Suppressor macrophage treated with lipopolysaccharide for 4 hours (primary cell): Measurements from ENCODE around the gene RNF141.

Experiments used
- DNase-seq: peaks from one replicate; pipeline ENCODE4 v3.0.0-alpha.2; 2020

RNF141 gene, protein sequence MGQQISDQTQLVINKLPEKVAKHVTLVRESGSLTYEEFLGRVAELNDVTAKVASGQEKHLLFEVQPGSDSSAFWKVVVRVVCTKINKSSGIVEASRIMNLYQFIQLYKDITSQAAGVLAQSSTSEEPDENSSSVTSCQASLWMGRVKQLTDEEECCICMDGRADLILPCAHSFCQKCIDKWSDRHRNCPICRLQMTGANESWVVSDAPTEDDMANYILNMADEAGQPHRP

DNA sequence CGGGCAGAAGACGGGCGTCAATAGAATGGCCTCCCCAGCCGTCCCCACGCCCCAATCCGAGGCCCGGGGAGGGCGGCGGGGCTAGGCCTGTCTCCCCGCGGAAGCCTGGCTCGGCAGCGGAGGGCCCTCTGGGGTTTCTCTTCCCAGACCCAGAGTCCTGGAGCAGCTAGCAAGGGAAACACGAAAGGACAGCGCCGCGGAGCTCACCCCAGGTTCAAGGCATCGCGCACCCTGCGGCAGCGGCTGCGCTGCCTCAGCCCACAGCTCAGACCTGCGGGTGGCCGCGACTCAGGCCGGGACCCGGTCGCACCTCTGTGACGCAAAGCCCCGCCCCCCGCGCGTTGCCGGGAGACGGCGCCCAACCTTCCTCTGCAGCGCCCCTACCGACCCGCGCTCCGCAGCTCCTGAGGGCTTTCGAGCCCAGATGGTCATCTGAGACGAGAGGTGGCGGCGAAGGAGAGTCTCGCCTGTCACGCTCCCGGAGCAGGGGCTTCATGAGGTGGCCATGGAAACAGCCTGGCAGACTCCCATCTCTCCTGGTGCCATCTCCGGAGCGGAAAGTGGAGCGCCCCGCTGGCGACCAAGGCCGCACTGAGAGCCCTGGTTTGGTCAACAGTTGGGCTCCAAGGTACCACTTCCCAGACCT, at the start of gene RNF141:
TSS of gene RNF141 (minus strand) at position 273 of the 646 bp plus-strand sequence. CDS start 7,029 bp downstream, outside the sequence.
- DNase-seq: peak; percentile 97

DNA sequence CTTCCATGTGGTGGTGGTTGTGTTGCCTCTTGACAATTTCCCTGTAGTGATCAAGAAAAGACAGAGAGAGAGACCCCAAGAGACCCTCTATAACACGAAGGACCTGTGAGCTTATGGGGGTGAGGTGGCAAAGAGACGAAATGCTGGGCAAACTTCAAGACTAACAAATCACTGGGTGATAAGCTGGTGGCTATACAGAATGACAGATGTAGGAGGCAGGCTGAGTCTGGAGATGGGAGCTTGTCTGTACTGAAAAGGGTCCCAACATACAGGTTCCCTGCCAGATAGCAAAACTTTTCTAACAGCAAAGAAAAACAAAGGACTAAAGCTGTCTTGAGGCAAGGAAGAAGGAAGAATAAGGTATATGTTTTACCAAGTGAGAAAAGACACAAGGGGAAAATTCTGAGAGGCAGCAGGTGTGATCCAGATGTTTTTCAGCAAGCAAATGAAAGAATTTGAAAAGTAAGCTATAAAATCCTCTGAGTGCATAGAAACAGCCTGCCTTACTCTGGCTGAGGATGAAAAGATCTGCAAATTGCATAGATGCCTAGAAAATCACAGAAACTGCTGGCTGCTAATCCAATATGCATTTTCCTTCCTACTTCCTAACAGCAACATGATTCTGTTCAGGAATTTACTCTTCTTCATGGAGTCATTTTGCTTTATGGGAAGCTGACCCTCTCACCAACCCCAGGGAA, 49.4 kb upstream of the RNF141 start:
- no peak for DNase-seq

DNA sequence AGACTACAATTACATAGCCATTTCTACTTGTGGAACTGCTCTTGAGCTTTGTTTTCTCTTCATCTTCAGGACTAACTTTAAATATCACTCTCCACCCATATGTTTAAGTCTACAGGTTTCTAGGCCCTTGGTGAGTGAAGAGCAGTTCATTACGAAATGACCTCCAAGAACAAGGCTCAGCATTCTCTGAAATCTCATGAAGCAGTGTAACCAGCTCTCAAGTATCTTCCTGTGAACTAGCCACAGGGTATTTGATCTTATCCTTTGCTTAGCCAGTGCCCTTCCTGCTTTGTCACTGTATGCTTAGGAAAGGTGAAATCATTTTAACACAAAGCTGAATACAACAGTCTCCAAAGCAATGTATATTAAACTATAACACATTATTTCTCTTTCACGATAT, 47.9 kb upstream of the RNF141 start:
- no peak for DNase-seq

DNA sequence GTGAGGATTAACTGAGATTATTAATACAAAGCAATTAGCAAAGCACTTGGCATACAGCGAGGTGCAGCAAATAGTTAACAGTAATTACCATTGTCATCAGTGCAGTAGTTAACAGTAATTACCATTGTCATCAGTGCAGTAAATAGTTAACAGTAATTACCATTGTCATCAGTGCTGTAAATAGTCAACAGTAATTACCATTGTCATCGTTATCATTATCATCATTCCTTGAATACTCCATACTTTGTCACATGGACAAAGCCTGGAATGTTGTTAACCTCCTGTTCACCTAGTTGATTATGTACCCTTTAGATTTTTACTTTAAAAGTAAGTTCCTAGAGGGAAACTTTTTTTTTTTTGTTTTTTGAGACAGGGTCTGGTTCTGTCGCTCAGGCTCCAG, 47.0 kb upstream of the RNF141 start:
- no peak for DNase-seq

DNA sequence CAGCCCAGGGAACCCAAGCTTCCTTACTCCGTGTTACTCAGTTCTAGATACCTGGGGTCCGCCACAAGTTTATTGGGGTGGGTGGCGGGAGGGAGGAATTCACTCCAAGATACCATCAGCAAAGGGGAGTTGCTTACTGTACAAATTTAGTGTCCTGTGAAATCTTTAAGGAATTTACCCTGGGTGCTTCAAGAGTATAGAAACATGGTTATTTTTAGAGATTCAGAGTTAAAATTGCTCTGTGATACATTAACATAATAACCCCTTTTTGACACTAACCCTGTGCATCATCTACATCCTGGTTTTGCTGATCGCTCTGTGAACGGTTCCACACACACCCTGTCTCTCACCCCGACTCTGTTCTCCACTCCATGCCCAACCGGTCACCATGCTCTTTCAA, 46.4 kb upstream of the RNF141 start:
- no peak for DNase-seq

DNA sequence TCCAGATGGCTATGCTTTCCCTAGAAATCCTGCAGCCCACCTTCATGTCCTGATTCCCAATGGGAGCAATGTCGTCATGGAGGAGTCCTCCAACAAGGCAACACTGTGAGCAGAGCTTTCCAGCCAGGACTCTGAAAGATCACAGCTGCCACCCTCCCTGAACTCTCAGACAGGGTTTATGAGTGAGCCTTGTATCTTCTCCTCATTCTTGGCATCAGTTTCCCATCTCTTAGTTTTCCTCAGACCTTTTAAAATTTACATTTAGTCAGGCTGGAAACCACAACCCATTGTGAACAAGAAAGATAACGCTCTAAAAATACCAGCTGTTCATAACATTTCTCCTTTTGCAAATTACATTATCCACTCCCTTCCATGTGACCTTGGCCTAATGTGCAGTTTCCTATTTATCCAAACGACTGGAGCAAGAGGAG, 43.1 kb upstream of the RNF141 start:
- DNase-seq: no peak

DNA sequence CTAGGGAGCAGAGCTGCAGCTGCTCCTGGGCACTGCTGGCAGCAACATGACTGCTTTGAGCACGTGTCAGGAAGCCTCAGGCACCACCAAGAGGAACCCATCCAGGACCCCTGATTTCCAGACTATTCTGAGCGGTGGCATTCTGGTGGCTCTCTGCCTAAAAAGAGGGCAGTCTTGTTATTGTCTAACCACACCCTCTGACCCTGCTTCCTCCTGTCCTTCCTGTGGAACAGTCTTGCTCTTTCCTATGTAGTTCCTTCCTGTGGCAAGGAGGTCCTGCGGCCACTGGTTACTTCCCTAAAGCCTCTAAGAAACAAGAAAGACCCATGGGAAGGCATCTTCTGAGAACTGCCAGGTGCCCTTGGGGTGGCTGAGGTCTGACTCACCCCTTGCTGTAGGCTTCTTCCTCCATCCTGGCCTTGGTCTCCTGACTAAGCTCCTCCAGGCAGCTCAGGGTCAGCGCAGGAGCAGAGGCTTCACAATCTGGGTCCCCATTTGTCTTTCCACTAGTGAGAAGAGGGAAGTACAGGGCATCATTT, 40.6 kb upstream of the RNF141 start:
- peak; percentile 63 for DNase-seq

DNA sequence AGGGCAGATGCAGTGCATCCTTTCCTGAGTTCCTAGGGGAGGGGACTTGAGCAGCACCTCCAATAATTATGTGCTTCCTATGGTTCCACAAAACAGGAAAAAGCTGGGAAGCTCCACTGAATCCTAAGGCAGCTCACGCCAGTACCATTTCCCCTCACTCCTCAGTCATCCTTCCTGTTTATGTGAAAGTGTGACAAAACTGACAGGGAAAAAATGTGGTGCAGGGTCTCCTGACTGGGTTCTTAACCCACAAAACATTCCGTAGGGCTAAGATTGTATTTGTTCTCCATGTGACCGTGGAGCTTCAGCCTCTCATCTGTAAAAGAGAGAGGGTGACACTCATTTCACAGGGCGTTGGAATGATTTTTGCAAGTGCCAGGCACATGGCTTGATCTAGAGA, 39.6 kb upstream of the RNF141 start:
- no peak for DNase-seq

DNA sequence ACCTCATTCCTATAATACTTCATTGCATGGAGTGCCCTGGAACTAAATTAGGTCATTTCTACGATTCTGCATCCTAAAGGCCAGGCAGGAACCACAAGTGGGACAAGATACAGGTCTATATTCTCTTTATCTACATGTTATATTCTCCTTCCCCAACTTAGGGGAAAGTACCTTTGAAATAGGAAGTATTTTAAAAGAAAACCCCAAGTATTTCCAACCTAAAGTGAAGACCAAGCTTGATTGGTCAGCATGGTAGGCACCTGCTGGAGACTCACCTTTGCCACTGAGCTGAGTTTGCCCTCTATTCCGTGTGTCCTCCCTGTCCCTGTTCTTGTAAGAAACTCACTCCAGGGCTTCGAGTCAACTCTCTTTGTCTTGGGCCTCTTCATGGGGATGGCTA, 38.7 kb upstream of the RNF141 start:
- no peak for DNase-seq

DNA sequence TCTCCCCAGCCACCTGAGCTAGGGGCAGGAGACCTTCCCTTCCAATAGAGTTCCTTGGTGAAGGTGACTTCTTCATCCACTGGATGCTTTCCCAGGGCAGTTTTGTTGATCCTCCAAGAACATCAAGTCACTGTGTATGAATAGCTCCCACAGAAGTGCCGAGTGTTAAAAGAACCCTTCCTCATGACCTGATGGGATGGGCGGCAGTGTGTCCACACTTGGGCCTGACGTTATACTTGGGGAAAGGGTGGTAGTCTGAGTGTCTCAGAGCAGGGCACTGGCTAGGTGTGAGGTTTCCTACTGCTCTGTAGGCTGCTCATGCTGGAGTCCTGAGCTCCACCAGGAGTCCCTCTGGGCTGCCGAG, 35.0 kb upstream of the RNF141 start:
- no peak for DNase-seq

DNA sequence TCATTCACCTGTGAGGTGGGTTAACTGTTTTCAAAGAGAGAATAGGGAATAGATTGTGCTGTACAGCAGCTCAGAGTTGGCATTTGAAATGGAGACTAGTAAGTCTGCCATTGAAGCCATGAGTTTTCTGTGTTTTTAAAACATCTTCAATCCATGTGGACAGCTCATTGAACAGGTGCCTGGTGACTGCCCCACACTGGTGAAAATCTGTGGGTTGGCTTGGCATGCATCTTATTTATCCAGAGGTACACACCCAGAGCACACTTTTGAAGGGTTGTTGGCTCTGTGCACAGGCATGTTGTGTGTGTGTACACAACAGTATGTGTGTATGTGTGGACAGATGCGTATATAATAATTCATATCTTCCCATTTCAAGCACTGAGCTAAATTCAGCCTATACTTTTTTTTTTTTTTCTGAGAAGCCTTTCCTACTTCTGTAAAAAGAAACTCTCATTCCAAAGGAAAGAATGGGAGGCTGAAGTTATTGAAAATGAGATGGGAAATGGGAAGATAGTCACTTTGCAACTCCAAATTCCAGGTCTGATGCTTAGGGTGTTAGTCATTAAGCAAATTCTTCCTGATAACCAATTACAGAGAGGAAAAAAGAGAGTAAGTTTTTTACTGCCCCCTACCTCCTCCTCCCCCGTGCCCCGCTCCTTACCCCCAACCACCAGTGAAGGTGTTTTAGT, 34.5 kb upstream of the RNF141 start:
- DNase-seq: no peak

DNA sequence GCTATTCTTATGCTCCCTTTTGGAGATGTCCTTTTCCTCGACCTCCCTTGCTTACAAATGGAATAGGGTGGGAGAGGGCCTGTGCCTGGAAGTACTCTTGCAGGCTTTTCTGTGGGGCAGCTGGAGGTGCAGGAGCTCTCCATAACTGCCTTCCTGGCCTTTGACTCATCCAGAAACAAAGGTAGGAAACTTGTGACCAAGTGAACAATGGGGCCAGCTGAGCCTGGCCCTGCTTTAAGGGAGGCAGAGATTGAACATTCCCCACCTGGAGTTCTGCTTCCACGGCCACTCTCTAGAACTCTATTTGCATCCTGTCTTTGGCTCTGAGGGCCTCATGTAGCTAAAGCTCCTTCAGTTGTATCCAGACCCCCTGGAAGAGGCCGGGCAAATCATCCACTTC, 32.6 kb upstream of the RNF141 start:
- DNase-seq: no peak

DNA sequence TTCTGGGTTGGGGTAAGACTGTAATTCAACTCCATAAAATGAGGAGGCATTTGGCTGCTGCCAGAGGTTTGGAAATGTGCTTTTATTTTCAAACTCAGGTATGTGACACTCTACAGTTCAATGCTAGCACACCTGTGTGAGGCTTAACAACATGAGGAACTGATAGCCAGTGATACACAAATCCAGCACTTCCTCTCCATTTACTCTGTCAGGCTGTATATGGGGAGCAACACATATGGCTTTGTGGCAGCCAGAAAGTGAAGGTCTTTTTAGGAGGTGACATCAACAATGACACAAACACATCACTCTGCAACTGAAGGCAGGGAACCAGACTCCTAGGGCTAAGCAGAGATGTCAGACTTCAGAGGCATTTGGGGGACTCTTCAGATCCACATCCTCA, 32.0 kb upstream of the RNF141 start:
- peak; percentile 36 for DNase-seq

DNA sequence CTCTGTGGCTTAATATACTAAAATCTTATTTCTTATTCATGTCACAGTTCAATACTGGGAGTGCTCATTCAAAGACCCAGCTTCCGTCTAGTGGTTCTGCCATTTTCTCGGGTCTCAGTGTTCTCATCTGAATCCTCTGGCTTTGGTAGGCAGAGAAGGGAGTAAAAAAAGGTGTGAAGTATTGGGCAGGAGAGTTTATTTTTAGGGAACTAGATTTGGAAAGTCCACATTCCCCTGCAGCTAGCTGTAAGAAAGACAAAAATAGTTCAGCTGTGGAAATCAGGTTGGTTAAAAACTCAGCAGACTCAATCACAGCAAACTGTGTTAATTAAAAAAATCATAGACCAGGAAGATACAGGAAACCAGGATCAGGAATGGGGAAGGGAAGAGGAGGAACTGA, 31.5 kb upstream of the RNF141 start:
- no peak for DNase-seq

DNA sequence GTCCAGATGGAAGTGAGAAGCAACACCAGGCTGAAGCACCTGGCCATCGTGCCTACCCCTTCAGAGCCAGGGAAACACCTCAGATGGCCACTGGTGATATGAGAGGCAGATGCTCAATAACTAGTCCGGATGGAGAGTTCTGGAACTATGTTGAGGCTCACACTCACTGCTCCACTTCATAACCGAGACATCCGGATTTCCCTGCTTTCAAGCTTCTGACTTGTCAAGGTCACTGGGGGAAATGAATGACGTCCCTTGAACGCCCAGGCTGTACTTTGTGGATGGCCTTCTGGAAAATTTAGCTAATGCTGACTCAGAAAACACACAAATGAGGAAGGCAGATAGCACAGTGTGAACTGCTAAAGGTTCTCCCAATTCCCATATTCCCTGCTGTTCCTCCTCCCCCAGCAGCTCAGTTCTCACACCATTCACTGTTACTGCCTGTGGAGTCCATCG, 27.5 kb upstream of the RNF141 start, which contains the start of gene LYVE1:
TSS of gene LYVE1 (minus strand) at position 180 of the 456 bp plus-strand sequence. CDS start at position 47, 133 bp downstream.
- peak; percentile 55 for DNase-seq

DNA sequence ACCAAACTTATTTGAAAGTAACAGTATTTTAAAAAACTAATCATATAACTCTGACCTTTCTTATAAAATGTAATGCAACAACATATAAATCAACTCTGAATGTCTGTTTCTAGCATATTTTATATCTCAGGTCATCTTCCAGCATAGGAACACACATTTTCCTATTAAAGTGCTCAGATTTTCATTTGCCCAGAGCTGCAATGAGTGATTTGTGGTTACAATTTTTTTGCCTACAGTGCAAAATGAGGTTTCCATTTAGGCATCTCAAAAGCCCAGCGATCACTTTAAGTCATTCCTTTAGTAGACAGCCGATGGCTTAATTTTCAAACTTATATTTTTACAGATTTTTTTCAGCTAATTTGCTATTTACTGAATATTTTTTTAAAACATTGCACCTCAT, 26.5 kb upstream of the RNF141 start:
- DNase-seq: no peak

DNA sequence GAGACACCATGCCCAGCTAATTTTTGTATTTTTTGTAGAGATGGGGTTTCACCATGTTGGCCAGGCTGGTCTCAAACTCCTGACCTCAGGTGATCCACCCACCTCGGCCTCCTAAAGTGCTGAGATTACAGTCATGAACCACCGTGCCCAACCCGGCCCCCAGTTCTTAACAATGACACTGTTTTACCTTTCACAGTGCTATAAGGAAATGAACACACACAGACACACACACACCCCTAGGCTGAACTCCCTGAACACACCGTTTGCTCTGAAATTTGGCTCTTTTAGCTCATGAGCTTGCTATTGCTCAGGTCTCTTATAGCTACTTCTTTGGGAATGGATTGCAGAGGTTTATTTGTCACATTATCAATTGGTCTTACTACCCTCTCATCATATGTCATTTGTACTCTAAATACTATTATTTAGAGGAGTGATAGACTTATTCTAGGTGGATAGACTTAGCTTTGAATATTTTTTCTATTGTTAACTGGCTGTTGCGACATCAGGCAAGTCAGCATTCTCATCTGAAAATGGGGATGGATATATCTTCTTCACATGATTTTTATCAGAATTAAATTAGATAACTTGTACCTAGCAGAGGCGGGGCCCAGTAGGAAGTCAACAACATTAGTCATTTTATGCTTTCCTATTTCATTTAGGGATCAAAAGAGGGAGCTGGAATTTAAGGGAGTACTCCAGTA, 25.4 kb upstream of the RNF141 start:
- DNase-seq: no peak

DNA sequence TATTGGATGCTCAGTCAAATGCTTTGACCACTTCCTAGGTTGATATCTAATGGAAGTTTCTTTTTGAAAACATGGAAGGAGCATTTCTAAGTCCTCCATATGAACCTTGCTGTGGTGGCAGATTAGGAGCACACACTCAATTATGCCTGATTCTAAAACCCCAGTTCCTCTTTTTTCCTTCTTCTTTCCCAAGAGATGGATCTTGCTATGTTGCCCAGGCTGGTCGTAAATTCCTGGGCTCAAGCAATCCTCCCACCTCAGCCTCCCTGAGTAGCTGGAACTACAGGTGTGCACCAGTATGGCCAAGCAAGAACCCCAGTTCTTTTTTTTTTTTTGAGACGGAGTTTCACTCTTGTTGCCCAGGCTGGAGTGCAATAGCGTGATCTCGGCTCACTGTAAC, 24.5 kb upstream of the RNF141 start:
- no peak for DNase-seq

DNA sequence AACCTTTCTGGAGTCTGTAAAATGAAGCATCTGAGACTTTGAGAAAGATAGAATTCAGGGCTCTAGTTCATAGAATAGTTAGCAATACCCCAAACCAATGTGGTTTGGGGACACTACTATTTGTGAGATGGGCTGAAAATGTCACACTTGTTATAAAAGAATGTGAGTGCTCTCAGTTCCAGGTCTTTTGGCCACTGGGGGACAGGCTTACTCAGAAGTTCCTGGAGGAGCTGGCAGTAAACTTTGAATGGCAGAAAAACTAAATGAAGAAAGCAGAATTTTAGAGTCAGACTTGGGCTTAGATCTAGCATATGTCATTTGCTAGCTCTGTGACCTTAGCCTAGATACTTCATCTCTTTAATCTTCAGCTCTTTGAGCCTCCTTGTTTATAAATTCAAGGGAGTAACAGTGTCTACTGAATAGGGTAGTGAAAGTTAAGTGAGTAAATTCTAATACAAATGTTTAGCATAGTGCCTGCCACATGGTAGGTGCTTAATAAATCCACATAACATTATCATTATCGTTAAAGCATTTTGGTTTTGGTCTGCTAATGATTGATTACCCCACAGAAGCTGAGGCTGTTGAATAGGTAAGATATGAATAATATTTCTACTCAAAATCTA, 23.8 kb upstream of the RNF141 start:
- DNase-seq: peak; percentile 21

DNA sequence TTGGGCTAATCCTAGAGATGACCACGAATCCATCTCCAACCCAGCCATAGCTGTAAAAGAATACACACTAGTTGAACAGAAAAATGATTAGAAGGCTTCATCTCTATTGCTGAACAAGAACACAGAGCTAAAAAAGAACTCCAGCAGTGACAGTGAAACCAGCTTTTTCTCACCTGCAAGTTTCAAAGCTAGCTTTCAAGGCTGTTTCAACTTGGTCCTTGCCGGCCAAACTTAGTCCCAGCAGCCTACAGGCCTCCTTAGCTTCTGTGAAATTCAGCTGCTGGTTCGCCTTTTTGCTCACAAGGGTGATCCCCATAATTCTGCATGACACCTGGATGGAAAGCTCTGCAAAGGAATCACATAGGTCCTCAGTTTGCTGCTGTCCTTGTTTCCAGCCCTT, 23.0 kb upstream of the RNF141 start:
- no peak for DNase-seq

DNA sequence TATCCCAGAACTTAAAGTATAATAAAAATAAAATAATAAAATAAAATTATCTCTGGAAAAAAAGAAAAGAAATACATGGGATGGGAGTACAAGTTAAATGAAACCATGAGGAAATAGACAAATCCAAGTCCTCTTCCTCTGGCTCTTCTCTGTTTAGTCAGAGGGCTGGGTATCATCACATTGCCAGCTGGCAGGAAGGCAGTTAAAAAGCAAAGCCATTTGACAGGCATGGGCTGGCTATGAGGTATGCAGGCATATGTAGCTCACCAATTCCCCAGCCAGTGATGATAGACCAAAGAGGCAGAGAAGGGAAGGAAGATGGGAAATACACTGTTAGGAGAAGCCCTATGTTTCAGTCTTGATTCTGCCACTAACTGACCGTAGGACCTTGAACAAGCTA, 21.0 kb upstream of the RNF141 start:
- DNase-seq: no peak
